ENCODE measurements around the gene ZNF540.

ZNF540 gene

GRCh38 chr19:37583340-37583739 lies 11.3 kb upstream of the ZNF540 start:
- no peak overlapping the region for H3K27ac ChIP-seq (ENCODE audit: low read depth, low read length)
- no peaks in the 10 kb centered on the region for H3K27me3 ChIP-seq (ENCODE audit: low read length)
- H4K20me1 ChIP-seq (ENCODE audit: low read depth, low read length): no peaks in the 10 kb centered on the region
- no peak overlapping the region for H2AFZ ChIP-seq (ENCODE audit: low read depth, low read length, severe bottlenecking)
- no peaks in the 10 kb centered on the region for H3F3A ChIP-seq (ENCODE audit: insufficient read depth)
- H3K36me3 ChIP-seq (ENCODE audit: low read length): peaks cover 57% of the 10 kb centered on the region
- no peak overlapping the region for H3K4me2 ChIP-seq (ENCODE audit: low read depth, low read length, poor library complexity, severe bottlenecking)
- H3K9ac ChIP-seq (ENCODE audit: low read length): no peak overlapping the region
- no peak overlapping the region for H3K4me3 ChIP-seq (ENCODE audit: insufficient read depth, low read length, poor library complexity, severe bottlenecking)
- peaks cover 37% of the 10 kb centered on the region; the same call in 1 of the 2 replicates for H3K9me3 ChIP-seq (ENCODE audit: insufficient read depth, low read length)
- TF ChIP-seq EZH2phosphoT487 (conservative IDR thresholded peaks at IDR 0.05; ENCODE audit: low read length) (no peak), CTCF (IDR thresholded peaks at IDR 0.05; ENCODE audit: insufficient read depth, low read length, poor library complexity, severe bottlenecking) (no peak)
- peaks cover 9% of the 10 kb centered on the region; the same call in 1 of the 2 replicates for H3K79me2 ChIP-seq (ENCODE audit: insufficient read depth, low read length)
- no peaks in the 10 kb centered on the region for H3K9me2 ChIP-seq (replicated peaks; ENCODE audit: insufficient read depth, low read length)

- H3F3A ChIP-seq (ENCODE audit: insufficient read depth): no peaks in the 10 kb centered on the region
- peak overlapping the region; percentile 70 for H3K9ac ChIP-seq (ENCODE audit: low read length)
- H3K4me2 ChIP-seq (ENCODE audit: low read depth, low read length, poor library complexity, severe bottlenecking): peak overlapping the region; percentile 82
- no peaks in the 10 kb centered on the region for H3K27me3 ChIP-seq (ENCODE audit: low read length)
- H3K79me2 ChIP-seq (ENCODE audit: insufficient read depth, low read length): peaks cover 9% of the 10 kb centered on the region; the same call in 1 of the 2 replicates
- no peak for TF ChIP-seq EZH2phosphoT487 (conservative IDR thresholded peaks at IDR 0.05; ENCODE audit: low read length)
- TF ChIP-seq CTCF (IDR thresholded peaks at IDR 0.05; ENCODE audit: insufficient read depth, low read length, poor library complexity, severe bottlenecking): no peak
- H3K9me3 ChIP-seq (ENCODE audit: insufficient read depth, low read length): peaks cover 13% of the 10 kb centered on the region; the same call in 1 of the 2 replicates
- peak overlapping the region; percentile 89 for H2AFZ ChIP-seq (ENCODE audit: low read depth, low read length, severe bottlenecking)
- H3K9me2 ChIP-seq (replicated peaks; ENCODE audit: insufficient read depth, low read length): no peaks in the 10 kb centered on the region
- peak overlapping the region; percentile 83 for H3K4me3 ChIP-seq (ENCODE audit: insufficient read depth, low read length, poor library complexity, severe bottlenecking)
- H3K27ac ChIP-seq (ENCODE audit: low read depth, low read length): peak overlapping the region; percentile 57
- H3K36me3 ChIP-seq (ENCODE audit: low read length): peaks cover 18% of the 10 kb centered on the region
- H4K20me1 ChIP-seq (ENCODE audit: low read depth, low read length): no peaks in the 10 kb centered on the region
Observed at GRCh38 chr19:37593996-37594303, 726 bp upstream of the ZNF540 start.

DNA sequence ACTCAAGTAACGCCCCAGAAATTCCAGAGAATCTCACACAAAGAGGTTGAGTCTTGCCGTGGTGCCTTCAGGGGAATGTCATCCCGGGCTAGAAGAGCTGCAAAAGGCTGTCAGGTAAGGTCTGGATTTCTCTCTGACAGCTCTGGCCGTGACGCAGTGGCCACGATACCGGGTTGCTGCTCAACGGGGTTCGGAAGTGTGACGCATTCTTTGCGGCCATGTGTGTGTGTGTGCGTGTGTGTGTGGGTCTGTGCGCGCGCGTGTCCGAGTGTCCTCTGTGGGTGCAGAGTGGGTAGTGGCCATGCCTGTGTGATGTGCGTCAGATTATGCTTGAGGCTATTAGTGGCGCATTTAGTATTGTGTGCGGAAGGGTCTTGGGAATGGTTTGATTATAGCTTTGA lies 306 bp downstream of the ZNF540 start:
- no peaks in the 10 kb centered on the region for H3F3A ChIP-seq (ENCODE audit: insufficient read depth)
- H3K79me2 ChIP-seq (ENCODE audit: insufficient read depth, low read length): 0 out of 2 replicates have a peak, but pooled peaks cover 3% of the 10 kb centered on the region
- H4K20me1 ChIP-seq (ENCODE audit: low read depth, low read length): no peaks in the 10 kb centered on the region
- H3K27ac ChIP-seq (ENCODE audit: low read depth, low read length): no peak overlapping the region
- H3K4me2 ChIP-seq (ENCODE audit: low read depth, low read length, poor library complexity, severe bottlenecking): peak overlapping the region; percentile 82
- no peaks in the 10 kb centered on the region for H3K9me2 ChIP-seq (replicated peaks; ENCODE audit: insufficient read depth, low read length)
- TF ChIP-seq EZH2phosphoT487 (conservative IDR thresholded peaks at IDR 0.05; ENCODE audit: low read length) (no peak), CTCF (IDR thresholded peaks at IDR 0.05; ENCODE audit: insufficient read depth, low read length, poor library complexity, severe bottlenecking) (no peak)
- peaks cover 7% of the 10 kb centered on the region; the same call in 1 of the 2 replicates for H3K9me3 ChIP-seq (ENCODE audit: insufficient read depth, low read length)
- peaks cover 14% of the 10 kb centered on the region; the same call in 1 of the 2 replicates for H3K36me3 ChIP-seq (ENCODE audit: low read length)
- peak overlapping the region; percentile 89 for H2AFZ ChIP-seq (ENCODE audit: low read depth, low read length, severe bottlenecking)
- no peaks in the 10 kb centered on the region for H3K27me3 ChIP-seq (ENCODE audit: low read length)
- H3K9ac ChIP-seq (ENCODE audit: low read length): peak overlapping the region; percentile 70
- peak overlapping the region; percentile 83 for H3K4me3 ChIP-seq (ENCODE audit: insufficient read depth, low read length, poor library complexity, severe bottlenecking)

Measured in SU-DHL-6 (cell line).